NCI-H226 (cell line): ENCODE data around the gene PLOD3.
"Not testable (repeated sequence)": the region's sequence is repeated elsewhere in the genome, so short reads cannot be mapped to it uniquely, and the experiment has no call there.

Experiments
- DNase-seq: peaks from one replicate; pipeline ENCODE4 v3.0.0-alpha.2; 2015

PLOD3 gene

GRCh38 chr7:101217388-101218235 is at the start of gene PLOD3, which contains the start of gene ZNHIT1:
Gene PLOD3 (minus strand): TSS chr7:101217581. CDS start chr7:101217274, 307 bp downstream.
Gene ZNHIT1 (plus strand): TSS chr7:101218165. CDS start chr7:101218196, 31 bp downstream.
- DNase-seq: peak; percentile 94

- no peak for DNase-seq
These were observed 48.5 kb upstream of the PLOD3 start for GRCh38 chr7:101265622-101266516.

- DNase-seq: peak; percentile 55
These were observed 46.8 kb upstream of the PLOD3 start for GRCh38 chr7:101264102-101264706.

- peak; percentile 52 for DNase-seq
These were observed 40.9 kb upstream of the PLOD3 start for GRCh38 chr7:101258243-101258731.

GRCh38 chr7:101255796-101256195 is 38.4 kb upstream of the PLOD3 start:
- no peak for DNase-seq

- not testable (repeated sequence) for DNase-seq
These were observed 35.8 kb upstream of the PLOD3 start for GRCh38 chr7:101253199-101253598.

- peak; percentile 97 for DNase-seq
These were observed 34.7 kb upstream of the PLOD3 start for GRCh38 chr7:101251871-101252659.

- no peak for DNase-seq
These were observed 32.9 kb upstream of the PLOD3 start for GRCh38 chr7:101250324-101250723.

- DNase-seq: no peak
These were observed 30.9 kb upstream of the PLOD3 start for GRCh38 chr7:101248276-101248675.

- no peak for DNase-seq
These were observed 27.8 kb upstream of the PLOD3 start for GRCh38 chr7:101245147-101245668.

GRCh38 chr7:101244375-101245146 is 27.2 kb upstream of the PLOD3 start, which contains the start of gene FIS1:
Gene FIS1 (minus strand): TSS chr7:101245081. CDS start chr7:101245004, 77 bp downstream.
- DNase-seq: peak; percentile 91

- no peak for DNase-seq
These were observed 26.4 kb upstream of the PLOD3 start for GRCh38 chr7:101243646-101244374.

- DNase-seq: no peak
These were observed 24.3 kb upstream of the PLOD3 start for GRCh38 chr7:101241443-101242349.

GRCh38 chr7:101241015-101241363 is 23.6 kb upstream of the PLOD3 start:
- peak; percentile 83 for DNase-seq

GRCh38 chr7:101240226-101241014 is 23.0 kb upstream of the PLOD3 start:
- DNase-seq: peak; percentile 99

GRCh38 chr7:101239951-101240220 is 22.5 kb upstream of the PLOD3 start:
- no peak for DNase-seq

- DNase-seq: no peak
These were observed 22.0 kb upstream of the PLOD3 start for GRCh38 chr7:101239191-101239950.
